Measurements from ENCODE around the gene AURKAIP1. TPM values are rescaled to one million over a fixed set of nuclear protein-coding genes. Genes with fewer than 3 reads are reported as not detected.
"Not testable (repeated sequence)": the region's sequence is repeated elsewhere in the genome, so short reads cannot be mapped to it uniquely, and the experiment has no call there.

AURKAIP1 gene
- total RNA-seq, 4 donors from 2014 or later: 98.4 to 152 (median 117) TPM

- Histone ChIP-seq H3K9me3 (no peaks in the 10 kb centered on the region), H3K36me3 (peaks cover 69 to 80% (median 78%) of the 10 kb centered on the region in 4 donors), H3K4me3 (no peak overlapping the region), H3K27me3 (no peaks in the 10 kb centered on the region), H3K4me1 (peaks cover 0 to 6% (median 0%) of the 10 kb centered on the region in 4 donors), H3K27ac (replicated peaks in 1 of 4) (no peak overlapping the region)
- intact Hi-C loops (cut with DNase I): no loop called here
- WGBS: 95% methylated on average over 48 of the region's 50 CpGs
- TF ChIP-seq POLR2AphosphoS5 (IDR thresholded peaks at IDR 0.05) (no peak), POLR2A (IDR thresholded peaks at IDR 0.05; ENCODE audit: low read depth) (no peak), CTCF (IDR thresholded peaks at IDR 0.05) (no peak), EP300 (IDR thresholded peaks at IDR 0.05) (no peak)
- no peak for DNase-seq (ENCODE audit: extremely low spot score)
Measured at GRCh38 chr1:1387098-1388077, 12.4 kb upstream of the AURKAIP1 start.

GRCh38 chr1:1385931-1386330, 10.9 kb upstream of the AURKAIP1 start:
- Histone ChIP-seq H3K4me3 (no peak overlapping the region), H3K4me1 (peaks cover 0 to under 1% (median 0%) of the 10 kb centered on the region in 4 donors), H3K36me3 (peaks cover 60 to 75% (median 74%) of the 10 kb centered on the region in 4 donors), H3K9me3 (no peaks in the 10 kb centered on the region), H3K27me3 (no peaks in the 10 kb centered on the region), H3K27ac (replicated peaks in 1 of 4) (no peak overlapping the region)
- TF ChIP-seq CTCF (IDR thresholded peaks at IDR 0.05) (no peak), POLR2AphosphoS5 (IDR thresholded peaks at IDR 0.05) (no peak), EP300 (IDR thresholded peaks at IDR 0.05) (no peak), POLR2A (IDR thresholded peaks at IDR 0.05; ENCODE audit: low read depth) (no peak)
- no peak for DNase-seq (ENCODE audit: extremely low spot score)
- 85% methylated on average over 7 of the region's 8 CpGs for WGBS
- intact Hi-C loops (cut with DNase I): no loop called here

GRCh38 chr1:1385339-1385738, 10.3 kb upstream of the AURKAIP1 start:
- H3K9me3 ChIP-seq; H3K27ac ChIP-seq (replicated peaks in 1 of 4); DNase-seq (ENCODE audit: extremely low spot score); H3K4me3 ChIP-seq; H3K4me1 ChIP-seq; intact Hi-C loops (cut with DNase I); H3K27me3 ChIP-seq: not testable (repeated sequence)
- WGBS: 92% methylated on average over 26 of the region's 29 CpGs
- peaks cover 54 to 73% (median 69%) of the 10 kb centered on the region in 4 donors for H3K36me3 ChIP-seq

- intact Hi-C loops (cut with DNase I): no loop called here
- no peak for DNase-seq (ENCODE audit: extremely low spot score)
- WGBS: 100% methylated on average over 3 of the region's 8 CpGs
Measured at GRCh38 chr1:1381294-1381693, 6.3 kb upstream of the AURKAIP1 start.

More at GRCh38 chr1:1381294-1381693, 6.3 kb upstream of the AURKAIP1 start:
- no peak for TF ChIP-seq POLR2AphosphoS5 (IDR thresholded peaks at IDR 0.05)
- TF ChIP-seq EP300 (IDR thresholded peaks at IDR 0.05): no peak
- TF ChIP-seq POLR2A (IDR thresholded peaks at IDR 0.05; ENCODE audit: low read depth): no peak
- no peak for TF ChIP-seq CTCF (IDR thresholded peaks at IDR 0.05)
- Histone ChIP-seq H3K36me3 (peaks cover 14 to 34% (median 28%) of the 10 kb centered on the region in 4 donors), H3K27me3 (no peaks in the 10 kb centered on the region), H3K9me3 (no peaks in the 10 kb centered on the region), H3K27ac (replicated peaks in 1 of 4) (no peak overlapping the region), H3K4me1 (peaks cover 0 to 1% (median under 1%) of the 10 kb centered on the region in 4 donors), H3K4me3 (no peak overlapping the region)
